ENCODE measurements around the gene CNP.
A peak's percentile ranks its signal among the peaks of the same experiment; 100 is the strongest.

The CNP gene

GRCh38 chr17:41973408-41973811 lies 6.8 kb downstream of the CNP start:
- DNase-seq = no peak

- DNase-seq = no peak
Measured at GRCh38 chr17:41974031-41974430, 7.4 kb downstream of the CNP start.

- no peak for DNase-seq
Measured at GRCh38 chr17:41974658-41975057, 8.1 kb downstream of the CNP start.

- no peak for DNase-seq
Measured at GRCh38 chr17:41975099-41976083, 8.8 kb downstream of the CNP start.

GRCh38 chr17:41976142-41976768 lies 9.7 kb downstream of the CNP start:
- no peak for DNase-seq

- DNase-seq = no peak
Measured at GRCh38 chr17:41977991-41978390, 11.4 kb downstream of the CNP start.

GRCh38 chr17:41982026-41982760 lies 15.6 kb downstream of the CNP start:
- no peak for DNase-seq

DNA sequence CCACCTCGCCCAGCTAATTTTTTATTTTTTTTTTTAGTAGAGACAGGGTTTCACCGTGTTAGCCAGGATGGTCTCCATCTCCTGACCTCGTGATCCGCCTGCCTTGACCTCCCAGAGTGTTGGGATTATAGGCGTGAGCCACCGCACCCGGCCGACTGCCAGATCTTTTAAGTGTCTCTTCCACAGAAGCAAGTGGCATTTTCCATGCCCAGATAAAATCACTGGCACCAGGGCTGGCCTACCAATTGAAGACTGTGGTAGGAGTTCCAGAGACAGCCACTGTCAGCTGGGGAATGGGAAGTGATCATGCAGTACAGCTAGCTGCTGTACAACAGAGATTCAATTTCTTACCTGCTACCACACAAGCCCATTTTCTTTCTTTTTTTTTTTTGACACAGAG lies 17.9 kb downstream of the CNP start:
- DNase-seq = no peak

DNA sequence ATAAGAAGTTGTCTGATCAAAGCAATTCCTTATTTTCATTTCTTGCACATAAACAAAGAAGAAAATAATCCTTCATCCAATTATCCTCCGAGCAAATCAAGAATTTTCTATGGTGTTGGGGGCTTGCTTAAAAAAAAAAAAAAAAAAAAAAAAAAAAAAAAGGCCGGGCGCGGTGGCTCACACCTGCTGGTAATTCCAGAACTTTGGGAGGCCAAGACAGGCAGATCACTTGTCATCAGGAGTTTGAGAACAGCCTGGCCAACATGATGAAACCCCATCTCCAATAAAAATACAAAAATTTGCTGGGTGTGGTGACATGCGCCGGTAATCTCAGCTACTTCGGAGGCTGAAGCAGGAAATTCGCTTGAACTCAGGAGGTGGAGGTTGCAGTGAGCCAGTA lies 19.3 kb downstream of the CNP start:
- DNase-seq = no peak

DNA sequence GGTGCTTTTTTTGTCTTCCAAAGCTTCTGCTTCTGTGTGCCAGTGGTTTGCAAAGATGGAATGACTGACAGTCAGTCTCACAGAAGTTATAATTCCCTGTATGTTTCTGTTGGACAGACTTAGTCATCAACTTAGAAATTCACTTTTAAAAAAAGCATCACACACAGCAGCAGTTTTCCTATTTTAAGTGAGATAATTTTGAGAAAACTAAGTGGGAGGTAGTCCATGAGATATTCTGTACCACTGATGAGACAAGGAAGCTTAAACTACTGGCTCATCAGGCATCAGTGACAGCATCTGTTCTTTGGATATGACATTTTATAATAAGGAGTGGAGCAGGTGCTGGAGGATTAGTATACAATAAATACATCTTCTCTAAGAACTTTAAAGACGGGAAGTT lies 20.0 kb downstream of the CNP start:
- DNase-seq = no peak

GRCh38 chr17:41987642-41988041 lies 21.0 kb downstream of the CNP start:
- no peak for DNase-seq

DNA sequence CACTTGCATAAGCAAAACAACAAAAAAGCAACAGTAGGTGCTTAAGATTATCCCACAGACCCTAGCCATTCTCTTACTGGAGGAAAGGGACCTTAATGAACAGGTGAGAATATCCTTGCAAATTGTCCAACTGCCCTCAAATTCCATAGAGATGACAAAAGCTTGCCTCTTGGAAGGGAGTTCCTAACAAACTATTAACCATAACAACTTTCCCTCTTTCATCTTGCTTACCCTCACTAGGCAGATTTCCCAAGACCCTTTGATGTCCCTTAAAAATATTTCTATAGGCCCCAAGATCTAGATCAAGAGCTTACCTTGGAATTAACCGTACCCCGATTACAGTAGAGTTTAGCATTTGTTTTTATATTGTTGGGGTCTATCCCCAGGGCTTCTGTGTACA lies 21.8 kb downstream of the CNP start:
- DNase-seq = no peak

GRCh38 chr17:41989702-41990419 lies 23.3 kb downstream of the CNP start:
- DNase-seq = no peak

DNA sequence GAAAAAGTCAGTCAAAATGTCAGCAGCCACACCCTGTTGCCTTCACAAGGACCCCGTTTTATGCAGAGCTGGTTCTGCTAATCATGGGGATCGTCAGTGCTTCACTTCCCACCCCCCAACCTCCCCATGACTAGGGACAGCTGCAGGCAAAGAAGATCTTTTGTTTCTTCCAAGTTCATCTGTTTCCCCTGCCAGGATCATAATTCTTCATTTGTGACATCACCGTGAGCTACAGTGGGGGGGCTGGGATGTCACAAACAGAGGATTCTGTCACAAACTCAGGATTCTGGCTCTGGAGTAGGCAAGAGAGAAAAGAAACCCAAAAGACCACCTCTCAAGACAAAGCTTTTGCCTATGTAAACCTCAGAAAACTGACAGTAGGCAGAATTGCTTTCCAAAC lies 26.0 kb downstream of the CNP start:
- no peak for DNase-seq

GRCh38 chr17:41996855-41997164 lies 30.2 kb downstream of the CNP start:
- no peak for DNase-seq

GRCh38 chr17:41998497-41998896 lies 31.9 kb downstream of the CNP start:
- DNase-seq = no peak

GRCh38 chr17:42000413-42001133 lies 34.0 kb downstream of the CNP start:
- DNase-seq = no peak

DNA sequence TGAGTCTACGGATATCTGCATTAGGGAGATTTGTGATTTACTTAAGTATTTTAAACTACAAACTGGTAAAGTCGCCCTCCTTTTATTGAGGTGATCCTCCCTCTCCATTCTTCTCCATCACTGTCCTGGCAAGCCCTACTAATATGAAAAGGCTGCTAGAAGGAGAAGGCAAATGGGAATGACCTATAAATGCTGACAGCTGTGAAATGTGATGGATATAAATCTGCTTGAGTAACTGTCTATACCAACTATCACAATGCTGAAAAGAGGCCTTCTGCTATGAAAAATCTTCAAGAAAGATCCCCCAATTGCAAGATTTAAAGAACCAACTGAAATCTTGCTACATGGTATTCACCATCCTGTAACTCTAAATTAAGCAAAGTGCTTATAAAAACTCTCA lies 35.1 kb downstream of the CNP start:
- no peak for DNase-seq

- DNase-seq = no peak
Measured at GRCh38 chr17:42002175-42002791, 35.7 kb downstream of the CNP start.

DNA sequence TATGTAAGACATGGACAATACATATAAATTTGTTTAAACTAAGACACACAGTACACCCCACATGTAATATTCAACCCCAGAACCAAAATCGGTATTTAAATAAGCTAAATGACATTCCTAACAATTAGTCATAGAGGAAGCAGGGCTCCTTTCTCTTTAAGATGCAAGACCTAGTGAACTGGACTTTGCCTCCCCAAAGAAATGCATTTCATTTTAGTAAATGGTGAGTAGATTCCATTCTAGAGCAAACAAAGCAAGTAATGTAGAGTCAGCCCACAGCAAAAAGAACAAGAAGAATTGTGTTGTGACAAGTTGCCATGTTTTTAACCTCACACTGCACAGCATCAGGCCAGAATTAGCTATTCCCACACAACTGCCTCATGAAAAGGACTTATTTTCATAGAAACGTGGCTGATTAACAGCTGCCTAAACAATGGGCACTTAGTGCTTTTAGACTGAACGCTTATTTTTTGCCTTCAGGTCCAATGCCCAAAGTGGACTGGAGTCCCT lies 36.3 kb downstream of the CNP start:
- peak; percentile 53 for DNase-seq

DNA sequence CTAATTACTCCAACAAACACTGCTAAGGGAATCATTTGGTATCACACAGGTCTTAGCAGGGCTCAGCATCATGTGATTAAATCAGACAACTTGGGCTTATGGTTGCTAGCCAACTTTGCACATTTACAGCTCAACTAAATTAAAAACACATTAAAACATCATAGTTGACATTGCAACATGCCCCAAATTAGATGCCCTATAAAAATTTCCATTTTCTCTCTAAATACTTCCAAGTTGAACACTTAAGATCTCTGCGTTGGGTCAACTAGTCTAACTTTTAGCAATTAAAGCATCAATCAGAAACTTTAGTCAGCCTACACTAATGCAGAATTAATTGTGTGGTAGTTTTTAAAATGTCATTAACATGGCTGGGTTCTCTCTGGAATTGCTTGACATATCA lies 38.6 kb downstream of the CNP start:
- DNase-seq = no peak

DNA sequence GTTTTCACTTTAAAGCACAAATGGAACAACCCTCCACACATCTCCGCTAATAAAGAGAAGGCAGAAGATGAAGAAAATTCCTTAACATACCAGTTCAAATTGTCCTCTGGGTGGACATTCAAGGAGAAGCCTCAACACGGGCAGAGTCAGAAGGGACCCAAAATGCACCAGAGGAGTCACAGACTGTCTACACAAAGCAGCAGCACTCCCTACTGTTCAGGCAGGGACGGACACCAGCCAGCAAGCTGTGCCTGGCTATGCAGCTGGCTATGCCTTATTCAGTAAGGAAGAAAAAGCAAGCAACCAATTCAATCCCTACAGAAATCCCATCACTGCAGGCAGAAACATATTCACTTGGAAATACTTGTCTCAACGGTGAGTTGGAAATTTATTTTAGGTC lies 42.6 kb downstream of the CNP start:
- DNase-seq = no peak

Data from HCEC 1CT (cell line).